Gastrocnemius medialis (tissue), 4 donors: Measurements from ENCODE around the gene NPAS2.

Experiments
- CTCF ChIP-seq, 5 experiments: fragments of 450-650 bp in 3 of 5; fragments of 200-600 bp in 2 of 5; sonication (generic) in 2 of 5; IDR thresholded peaks in 4 of 5; conservative IDR thresholded peaks in 1 of 5; 1 replicate in 4 of 5; 2 replicates in 1 of 5; pipeline ENCODE4 v1.5.1; 2016 to 2019; ENCODE audit warnings: antibody characterized with exemption in 5 of 5, mild to moderate bottlenecking in 3 of 5, moderate library complexity in 3 of 5
- POLR2A ChIP-seq, 2 donors: fragments of 450-650 bp; IDR thresholded peaks; one replicate each; pipeline ENCODE4 v1.6.1; 2017; ENCODE audit warnings: antibody characterized with exemption in 2 of 2, mild to moderate bottlenecking in 2 of 2, moderate library complexity in 2 of 2

DNA sequence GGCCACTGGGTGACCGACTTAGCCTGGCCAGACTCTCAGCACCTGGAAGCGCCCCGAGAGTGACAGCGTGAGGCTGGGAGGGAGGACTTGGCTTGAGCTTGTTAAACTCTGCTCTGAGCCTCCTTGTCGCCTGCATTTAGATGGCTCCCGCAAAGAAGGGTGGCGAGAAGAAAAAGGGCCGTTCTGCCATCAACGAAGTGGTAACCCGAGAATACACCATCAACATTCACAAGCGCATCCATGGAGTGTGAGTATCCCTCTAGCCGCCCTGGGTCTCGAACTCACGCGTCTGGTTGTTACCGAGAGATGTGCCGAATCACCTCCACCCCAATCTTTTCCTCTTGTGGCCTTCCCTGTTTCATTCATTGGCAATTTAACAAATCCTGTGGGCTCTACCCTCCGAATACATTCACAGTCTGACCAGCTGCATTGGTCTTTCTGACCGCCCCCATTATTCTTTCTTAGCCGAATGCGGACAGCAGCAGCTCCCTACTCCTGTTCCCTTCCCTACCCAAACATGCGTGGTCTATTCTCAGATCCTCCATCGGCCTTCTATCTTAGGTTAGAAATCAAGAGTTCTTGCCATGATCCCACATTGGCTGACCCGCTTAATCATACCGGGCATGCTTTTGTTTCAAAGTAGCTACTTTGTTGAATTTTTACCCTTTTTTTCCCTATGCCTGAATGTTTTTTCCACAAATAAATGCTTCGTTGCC is 182.8 kb downstream of the NPAS2 start:
- TF ChIP-seq CTCF (IDR thresholded peaks at IDR 0.05 in 4 of 5, conservative IDR thresholded peaks at IDR 0.05 in 1 of 5) (no peak), POLR2A (IDR thresholded peaks at IDR 0.05) (no peak)
